ENCODE measurements around the gene ARPIN.

The ARPIN gene

DNA sequence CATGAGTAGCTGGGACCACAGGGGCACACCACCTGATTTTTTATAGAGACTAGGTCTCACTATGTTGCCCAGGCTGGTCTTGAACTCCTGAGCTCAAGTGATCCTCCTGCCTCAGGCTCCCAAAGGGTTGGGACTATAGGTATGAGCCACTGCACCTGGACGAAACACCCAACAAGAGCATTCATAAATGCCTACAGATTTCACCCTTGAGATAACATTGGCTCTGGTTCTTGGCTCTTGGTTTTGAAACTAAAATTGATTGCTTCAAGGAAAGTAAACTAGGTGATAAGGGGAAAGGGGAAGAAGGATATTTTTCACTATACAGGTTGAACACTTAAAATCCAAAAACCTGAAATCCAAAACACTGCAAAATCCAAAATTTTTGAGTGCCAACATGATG is 29.2 kb downstream of the ARPIN start:
- H3K36me3 ChIP-seq (ENCODE audit: low read length) = peaks cover 11% of the 10 kb centered on the region; the same call in 1 of the 2 replicates
- no peak overlapping the region for H3K4me3 ChIP-seq (ENCODE audit: insufficient read depth, low read length, poor library complexity, severe bottlenecking)
- H3K79me2 ChIP-seq (ENCODE audit: insufficient read depth, low read length) = no peaks in the 10 kb centered on the region
- no peaks in the 10 kb centered on the region; the same call in 1 of the 2 replicates for H3F3A ChIP-seq (ENCODE audit: insufficient read depth)
- H3K9ac ChIP-seq (ENCODE audit: low read length) = no peak overlapping the region
- H3K9me3 ChIP-seq (ENCODE audit: insufficient read depth, low read length) = no peaks in the 10 kb centered on the region
- no peak overlapping the region for H3K4me2 ChIP-seq (ENCODE audit: low read depth, low read length, poor library complexity, severe bottlenecking)
- H2AFZ ChIP-seq (ENCODE audit: low read depth, low read length, severe bottlenecking) = no peak overlapping the region
- H3K27me3 ChIP-seq (ENCODE audit: low read length) = no peaks in the 10 kb centered on the region
- no peak overlapping the region for H3K27ac ChIP-seq (ENCODE audit: low read depth, low read length)
- no peaks in the 10 kb centered on the region for H3K9me2 ChIP-seq (replicated peaks; ENCODE audit: insufficient read depth, low read length)
- TF ChIP-seq, protein P1, sequence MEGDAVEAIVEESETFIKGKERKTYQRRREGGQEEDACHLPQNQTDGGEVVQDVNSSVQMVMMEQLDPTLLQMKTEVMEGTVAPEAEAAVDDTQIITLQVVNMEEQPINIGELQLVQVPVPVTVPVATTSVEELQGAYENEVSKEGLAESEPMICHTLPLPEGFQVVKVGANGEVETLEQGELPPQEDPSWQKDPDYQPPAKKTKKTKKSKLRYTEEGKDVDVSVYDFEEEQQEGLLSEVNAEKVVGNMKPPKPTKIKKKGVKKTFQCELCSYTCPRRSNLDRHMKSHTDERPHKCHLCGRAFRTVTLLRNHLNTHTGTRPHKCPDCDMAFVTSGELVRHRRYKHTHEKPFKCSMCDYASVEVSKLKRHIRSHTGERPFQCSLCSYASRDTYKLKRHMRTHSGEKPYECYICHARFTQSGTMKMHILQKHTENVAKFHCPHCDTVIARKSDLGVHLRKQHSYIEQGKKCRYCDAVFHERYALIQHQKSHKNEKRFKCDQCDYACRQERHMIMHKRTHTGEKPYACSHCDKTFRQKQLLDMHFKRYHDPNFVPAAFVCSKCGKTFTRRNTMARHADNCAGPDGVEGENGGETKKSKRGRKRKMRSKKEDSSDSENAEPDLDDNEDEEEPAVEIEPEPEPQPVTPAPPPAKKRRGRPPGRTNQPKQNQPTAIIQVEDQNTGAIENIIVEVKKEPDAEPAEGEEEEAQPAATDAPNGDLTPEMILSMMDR (IDR thresholded peaks at IDR 0.05; ENCODE audit: insufficient read depth, low read length, poor library complexity, severe bottlenecking) = no peak
- no peak for TF ChIP-seq EZH2phosphoT487 (conservative IDR thresholded peaks at IDR 0.05; ENCODE audit: low read length)
- H4K20me1 ChIP-seq (ENCODE audit: low read depth, low read length) = no peaks in the 10 kb centered on the region

- Histone ChIP-seq H3K36me3 (ENCODE audit: low read length) (peaks cover 7% of the 10 kb centered on the region; the same call in 1 of the 2 replicates), H3K9me2 (replicated peaks; ENCODE audit: insufficient read depth, low read length) (no peaks in the 10 kb centered on the region), H3K27me3 (ENCODE audit: low read length) (no peaks in the 10 kb centered on the region)
Observed at GRCh38 chr15:89880727-89881126, 32.0 kb downstream of the ARPIN start.

GRCh38 chr15:89878323-89878722 is 34.4 kb downstream of the ARPIN start:
- Histone ChIP-seq H3K36me3 (ENCODE audit: low read length) (peaks cover 3% of the 10 kb centered on the region; the same call in 1 of the 2 replicates), H4K20me1 (ENCODE audit: low read depth, low read length) (no peaks in the 10 kb centered on the region), H3F3A (ENCODE audit: insufficient read depth) (no peaks in the 10 kb centered on the region; the same call in 1 of the 2 replicates), H3K9ac (ENCODE audit: low read length) (no peak overlapping the region), H3K27ac (ENCODE audit: low read depth, low read length) (no peak overlapping the region), H3K27me3 (ENCODE audit: low read length) (no peaks in the 10 kb centered on the region), H3K4me3 (ENCODE audit: insufficient read depth, low read length, poor library complexity, severe bottlenecking) (no peak overlapping the region), H2AFZ (ENCODE audit: low read depth, low read length, severe bottlenecking) (no peak overlapping the region), H3K79me2 (ENCODE audit: insufficient read depth, low read length) (no peaks in the 10 kb centered on the region), H3K4me2 (ENCODE audit: low read depth, low read length, poor library complexity, severe bottlenecking) (no peak overlapping the region), H3K9me2 (replicated peaks; ENCODE audit: insufficient read depth, low read length) (no peaks in the 10 kb centered on the region), H3K9me3 (ENCODE audit: insufficient read depth, low read length) (no peaks in the 10 kb centered on the region)
- TF ChIP-seq EZH2phosphoT487 (conservative IDR thresholded peaks at IDR 0.05; ENCODE audit: low read length) = no peak
- TF ChIP-seq, protein P1 (IDR thresholded peaks at IDR 0.05; ENCODE audit: insufficient read depth, low read length, poor library complexity, severe bottlenecking) = no peak

More at GRCh38 chr15:89880727-89881126, 32.0 kb downstream of the ARPIN start:
- Histone ChIP-seq H3K4me2 (ENCODE audit: low read depth, low read length, poor library complexity, severe bottlenecking) (no peak overlapping the region), H4K20me1 (ENCODE audit: low read depth, low read length) (no peaks in the 10 kb centered on the region), H2AFZ (ENCODE audit: low read depth, low read length, severe bottlenecking) (no peak overlapping the region), H3K79me2 (ENCODE audit: insufficient read depth, low read length) (no peaks in the 10 kb centered on the region), H3K9me3 (ENCODE audit: insufficient read depth, low read length) (no peaks in the 10 kb centered on the region), H3K9ac (ENCODE audit: low read length) (no peak overlapping the region), H3K27ac (ENCODE audit: low read depth, low read length) (no peak overlapping the region), H3F3A (ENCODE audit: insufficient read depth) (no peaks in the 10 kb centered on the region; the same call in 1 of the 2 replicates), H3K4me3 (ENCODE audit: insufficient read depth, low read length, poor library complexity, severe bottlenecking) (no peak overlapping the region)
- TF ChIP-seq, protein P1 (IDR thresholded peaks at IDR 0.05; ENCODE audit: insufficient read depth, low read length, poor library complexity, severe bottlenecking) = no peak
- no peak for TF ChIP-seq EZH2phosphoT487 (conservative IDR thresholded peaks at IDR 0.05; ENCODE audit: low read length)

All from SU-DHL-6 (cell line).